AG04449 (cell line): ENCODE results near the gene PPAN.

ENCODE experiments used
- CTCF ChIA-PET: fragments of 350-600 bp; formaldehyde crosslinking; extraction: SDS; loops from one replicate; lab custom pipeline; 2021; ENCODE audit warnings: antibody characterized with exemption; lab: Yijun Ruan, JAX
- POLR2A ChIA-PET: fragments of 400-600, 350-600 bp; formaldehyde crosslinking; extraction: SDS; loops from one replicate; lab custom pipeline; 2020; ENCODE audit warnings: antibody characterized with exemption, inconsistent platforms; lab: Yijun Ruan, JAX
- DNase-seq: peaks from one replicate; pipeline ENCODE4 v3.0.0-alpha.2; 2010; ENCODE audit warnings: low read depth, low spot score
- H3K4me3 ChIP-seq: 2 replicates; pipeline ENCODE4 v1.5.1; 2011; ENCODE audit warnings: low read depth, mild to moderate bottlenecking, control low read depth, low read length
- TF ChIP-seq, protein P1 (sequence below): IDR thresholded peaks from one replicate; pipeline ENCODE4 v1.5.1; 2011; ENCODE audit warnings: mild to moderate bottlenecking, moderate library complexity, low read length, control low read depth, inconsistent platforms; ENCODE audit not compliant: insufficient read depth; ENCODE audit errors: missing control alignments

Gene PPAN

GRCh38 chr19:10091370-10091687 is 14.8 kb upstream of the PPAN start:
- ChIA-PET CTCF (interaction anchor here (1.2 kb wide), 1 partner anchor 161 kb away, joined by 3 read pairs; no protein-coding TSS in a partner anchor), POLR2A (interaction anchor here (1.0 kb wide), 1 partner anchor 15 kb away, joined by 3 read pairs; the partner anchor contains the start of gene PPAN)
- no peak overlapping the region for H3K4me3 ChIP-seq
- TF ChIP-seq, protein P1, sequence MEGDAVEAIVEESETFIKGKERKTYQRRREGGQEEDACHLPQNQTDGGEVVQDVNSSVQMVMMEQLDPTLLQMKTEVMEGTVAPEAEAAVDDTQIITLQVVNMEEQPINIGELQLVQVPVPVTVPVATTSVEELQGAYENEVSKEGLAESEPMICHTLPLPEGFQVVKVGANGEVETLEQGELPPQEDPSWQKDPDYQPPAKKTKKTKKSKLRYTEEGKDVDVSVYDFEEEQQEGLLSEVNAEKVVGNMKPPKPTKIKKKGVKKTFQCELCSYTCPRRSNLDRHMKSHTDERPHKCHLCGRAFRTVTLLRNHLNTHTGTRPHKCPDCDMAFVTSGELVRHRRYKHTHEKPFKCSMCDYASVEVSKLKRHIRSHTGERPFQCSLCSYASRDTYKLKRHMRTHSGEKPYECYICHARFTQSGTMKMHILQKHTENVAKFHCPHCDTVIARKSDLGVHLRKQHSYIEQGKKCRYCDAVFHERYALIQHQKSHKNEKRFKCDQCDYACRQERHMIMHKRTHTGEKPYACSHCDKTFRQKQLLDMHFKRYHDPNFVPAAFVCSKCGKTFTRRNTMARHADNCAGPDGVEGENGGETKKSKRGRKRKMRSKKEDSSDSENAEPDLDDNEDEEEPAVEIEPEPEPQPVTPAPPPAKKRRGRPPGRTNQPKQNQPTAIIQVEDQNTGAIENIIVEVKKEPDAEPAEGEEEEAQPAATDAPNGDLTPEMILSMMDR, result no peak
- no peak for DNase-seq

DNA sequence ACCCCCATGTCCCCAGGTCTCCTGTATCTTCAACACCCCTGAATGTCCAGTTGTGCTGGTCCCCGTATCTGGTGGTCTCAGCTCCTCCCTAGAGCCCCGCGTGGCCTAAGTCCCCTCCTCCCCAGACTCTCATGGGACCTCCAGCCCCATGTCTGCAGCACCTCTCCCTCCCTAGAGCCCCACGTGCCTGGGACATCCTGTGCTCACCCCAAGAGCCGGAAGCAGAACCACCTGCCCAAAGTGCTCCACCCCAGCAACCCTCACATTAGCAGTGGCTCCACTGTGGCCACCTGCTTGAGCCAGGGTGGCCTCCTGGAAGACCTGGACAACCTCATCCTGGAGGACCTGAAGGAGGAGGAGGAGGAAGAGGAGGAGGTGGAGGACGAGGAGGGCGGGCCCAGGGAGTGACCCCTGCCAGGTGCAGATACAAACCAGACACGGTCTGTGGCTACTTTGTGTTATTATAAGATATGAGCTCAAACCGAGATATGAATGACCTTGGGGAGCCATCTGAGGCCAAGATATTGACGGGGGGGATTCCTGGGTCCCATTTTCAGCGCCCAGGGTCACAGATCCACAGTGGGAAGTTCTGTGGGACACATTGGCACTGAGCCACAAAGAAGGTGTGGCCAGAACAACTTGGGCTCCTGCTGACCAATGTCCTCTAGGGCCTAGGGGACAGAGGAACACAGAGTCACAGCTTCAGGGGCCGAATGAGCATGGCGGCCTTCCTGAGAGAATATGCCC is 14.1 kb upstream of the PPAN start:
- POLR2A ChIA-PET, result interaction anchor here (1.0 kb wide), 1 partner anchor 14 kb away, joined by 3 read pairs; the partner anchor contains the start of gene PPAN
- H3K4me3 ChIP-seq, result no peak overlapping the region
- TF ChIP-seq, protein P1, result no peak
- CTCF ChIA-PET, result no interaction called here
- DNase-seq, result no peak

DNA sequence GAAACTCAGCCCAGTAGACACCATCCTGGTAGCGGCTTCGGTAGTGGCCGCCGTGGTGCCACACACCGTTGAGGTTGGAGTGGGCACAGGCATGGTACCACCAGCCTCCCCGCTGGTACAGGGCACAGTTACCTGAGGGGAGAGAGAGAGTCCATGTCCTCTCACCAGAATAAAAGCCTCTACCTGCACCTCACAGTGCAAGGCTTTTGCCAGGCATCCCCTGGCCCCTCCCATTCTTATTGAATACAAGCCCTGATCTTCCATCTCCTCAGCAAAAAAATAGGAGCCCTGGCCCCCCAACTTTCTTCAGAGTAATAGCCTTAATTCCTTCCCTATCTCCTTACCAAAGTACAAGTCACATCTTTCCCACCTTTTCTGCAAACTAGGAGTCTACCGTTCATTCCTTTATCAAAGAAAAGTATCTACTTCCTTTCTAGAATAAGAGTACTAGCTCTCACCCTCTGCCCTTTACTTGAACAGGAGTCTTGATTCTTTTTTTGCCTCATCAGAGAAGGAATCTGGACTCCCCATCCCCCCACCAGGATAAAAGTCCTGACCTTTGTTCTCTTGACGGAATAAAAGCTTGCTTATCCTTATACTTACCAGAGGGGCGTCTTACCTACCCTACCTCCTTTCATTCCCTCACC is 13.4 kb upstream of the PPAN start:
- ChIA-PET POLR2A (no interaction called here), CTCF (no interaction called here)
- TF ChIP-seq, protein P1, result no peak
- no peak overlapping the region for H3K4me3 ChIP-seq
- DNase-seq, result no peak

DNA sequence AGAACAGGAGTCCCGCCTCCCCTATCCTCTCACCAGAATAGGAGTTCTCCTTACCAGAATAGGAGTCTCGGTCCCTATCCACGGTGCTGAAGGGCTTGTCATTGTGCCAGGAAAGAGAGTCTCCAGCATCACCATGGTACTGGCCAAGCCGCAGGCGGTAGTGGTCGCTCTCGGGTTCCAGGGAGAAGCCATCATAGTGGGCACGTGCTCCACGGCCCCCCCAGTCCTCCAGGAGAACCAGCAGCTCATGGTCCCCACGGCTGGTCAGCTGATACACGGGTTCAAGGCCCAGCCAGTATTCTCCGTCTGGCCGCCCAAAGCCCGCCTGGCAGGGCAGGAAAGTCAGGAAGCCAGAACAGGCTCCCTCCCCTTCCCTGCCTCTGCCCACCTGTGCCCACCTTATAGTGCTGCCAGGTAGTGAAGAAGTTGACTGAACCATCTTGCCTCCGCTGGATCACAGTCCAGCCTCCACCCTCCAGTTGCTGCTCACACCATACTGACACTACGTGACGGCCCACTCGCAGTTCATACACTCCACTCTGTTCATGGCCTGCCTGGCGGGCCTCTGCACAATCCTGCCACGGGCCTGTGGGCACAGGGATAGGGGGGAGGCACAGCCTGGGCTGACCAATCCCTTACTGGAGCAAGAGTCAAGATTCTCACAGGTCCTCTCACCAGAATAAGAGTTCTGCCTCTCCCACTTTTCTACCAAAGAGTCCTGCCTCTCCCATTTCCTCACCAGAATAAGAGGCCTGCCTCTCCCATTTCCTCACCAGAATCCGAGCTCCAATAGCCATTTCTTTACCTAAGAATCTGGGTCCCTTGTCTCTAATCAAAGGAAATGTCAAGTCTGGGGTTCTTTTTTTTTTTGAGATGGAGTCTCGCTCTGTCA is 12.6 kb upstream of the PPAN start:
- no peak for DNase-seq
- TF ChIP-seq, protein P1, result no peak
- POLR2A ChIA-PET, result no interaction called here
- CTCF ChIA-PET, result interaction anchor here (6.9 kb wide), 1 partner anchor 162 kb away, joined by 48 read pairs; no protein-coding TSS in a partner anchor
- H3K4me3 ChIP-seq, result no peak overlapping the region

- POLR2A ChIA-PET, result interaction anchor here (0.6 to 1.8 kb wide), 5 partner anchors 11 to 106 kb away, joined by 3 to 6 read pairs (median 3); partner anchors contain the start of gene PPAN
- CTCF ChIA-PET, result interaction anchor here (1.1 to 6.9 kb wide), 5 partner anchors 10 to 284 kb away, joined by 3 to 68 read pairs (median 13); partner anchors contain the start of genes PPAN and TYK2
- H3K4me3 ChIP-seq, result peak overlapping the region; percentile 49
- DNase-seq, result no peak
- TF ChIP-seq, protein P1, result no peak
Observed at GRCh38 chr19:10095622-10095947, 10.6 kb upstream of the PPAN start.
